Right atrium auricular region (tissue), 2 donors: ENCODE results near the gene SUSD6. TPM values are rescaled to one million over a fixed set of nuclear protein-coding genes. Genes with fewer than 3 reads are reported as not detected.

Source experiments
- DNase-seq: peaks from one replicate; pipeline ENCODE4 v3.0.0-alpha.2; 2019; ENCODE audit warnings: low spot score
- H3K27ac ChIP-seq, 2 donors: fragments of 200-600 bp; sonication (generic); 1 replicate in 1 of 2; 2 replicates in 1 of 2; pipeline ENCODE4 v1.5.1; 2016 to 2019
- H3K27me3 ChIP-seq, 2 donors: fragments of 200-600 bp; sonication (generic); one replicate each; pipeline versions ENCODE4 v1.5.1 to v1.6.0; 2017 to 2019
- H3K36me3 ChIP-seq: fragments of 200-600 bp; sonication (generic); one replicate; pipeline ENCODE4 v1.5.1; 2016
- H3K4me1 ChIP-seq, 2 donors: fragments of 200-600 bp; sonication (generic); one replicate each; pipeline versions ENCODE4 v1.5.1 to v1.6.0; 2017 to 2019
- H3K4me3 ChIP-seq, 2 donors: fragments of 200-600 bp; sonication (generic); 1 replicate in 1 of 2; 2 replicates in 1 of 2; pipeline ENCODE4 v1.5.1; 2017 to 2019; ENCODE audit warnings: mild to moderate bottlenecking in 1 of 2, moderate library complexity in 1 of 2
- H3K9me3 ChIP-seq, 2 donors: fragments of 200-600 bp; sonication (generic); one replicate each; pipeline ENCODE4 v1.5.1; 2019
- total RNA-seq, 2 donors: library from RNA; depleted of rRNA; stranded (reverse); fragments of >200 nt; gene quantifications; one replicate each; pipeline ENCODE4 v1.1.0, GENCODE V29; 2016
- TF ChIP-seq, protein P1 (sequence below), 2 donors: fragments of 200-600 bp; sonication (generic); IDR thresholded peaks; one replicate each; pipeline ENCODE4 v1.5.1; 2019; ENCODE audit warnings: antibody characterized with exemption in 2 of 2

Gene SUSD6
- total RNA-seq, 2 donors from 2014 or later, result 19.2 to 24.7 TPM

DNA sequence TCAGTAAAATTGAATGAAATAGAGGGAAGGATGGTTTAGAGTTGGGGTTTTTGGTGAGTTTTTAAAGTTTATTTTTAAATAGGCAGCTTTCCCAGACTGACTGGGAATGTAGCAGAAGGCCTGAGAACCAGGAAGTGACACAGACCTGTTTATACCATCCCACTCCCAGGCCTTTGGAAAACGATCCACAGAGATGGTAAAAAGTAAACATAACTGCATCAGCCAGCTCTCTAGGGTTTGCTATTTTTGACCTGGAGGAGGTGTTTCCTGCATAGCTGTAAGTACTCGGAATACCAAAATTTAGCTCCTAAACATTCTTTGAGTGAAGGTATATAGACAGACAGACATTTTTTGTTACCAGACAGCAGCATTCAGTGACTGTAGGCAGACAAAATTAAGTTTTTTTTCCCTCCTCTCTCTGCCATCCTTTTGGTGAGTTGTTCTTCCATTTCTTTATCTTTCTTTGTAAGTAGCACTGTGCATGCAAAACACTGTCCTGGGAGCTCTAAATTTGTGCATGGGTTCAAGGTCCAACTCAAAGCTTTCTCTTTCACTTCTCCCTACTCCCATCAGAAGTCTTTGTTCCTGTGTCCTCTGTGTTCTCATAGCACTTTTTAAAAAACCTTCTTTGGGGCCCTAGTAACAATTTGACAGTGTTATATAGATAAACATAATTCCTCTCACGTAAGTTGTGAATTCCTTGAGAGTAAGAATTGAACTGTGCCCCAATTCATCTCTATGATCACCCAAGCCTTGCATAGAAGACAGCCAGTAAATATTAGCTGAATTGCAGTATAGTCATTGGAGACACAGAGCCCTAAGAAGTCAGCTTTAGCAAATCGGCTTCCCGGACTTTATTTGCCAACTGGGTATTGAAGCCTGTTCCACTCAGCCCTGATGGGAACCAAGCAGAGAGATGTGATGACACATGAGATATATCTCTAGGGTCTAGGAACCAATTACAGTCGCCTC, 37.4 kb downstream of the SUSD6 start:
- no peak for DNase-seq
- H3K9me3 ChIP-seq, result no peaks in the 10 kb centered on the region
- TF ChIP-seq, protein P1, sequence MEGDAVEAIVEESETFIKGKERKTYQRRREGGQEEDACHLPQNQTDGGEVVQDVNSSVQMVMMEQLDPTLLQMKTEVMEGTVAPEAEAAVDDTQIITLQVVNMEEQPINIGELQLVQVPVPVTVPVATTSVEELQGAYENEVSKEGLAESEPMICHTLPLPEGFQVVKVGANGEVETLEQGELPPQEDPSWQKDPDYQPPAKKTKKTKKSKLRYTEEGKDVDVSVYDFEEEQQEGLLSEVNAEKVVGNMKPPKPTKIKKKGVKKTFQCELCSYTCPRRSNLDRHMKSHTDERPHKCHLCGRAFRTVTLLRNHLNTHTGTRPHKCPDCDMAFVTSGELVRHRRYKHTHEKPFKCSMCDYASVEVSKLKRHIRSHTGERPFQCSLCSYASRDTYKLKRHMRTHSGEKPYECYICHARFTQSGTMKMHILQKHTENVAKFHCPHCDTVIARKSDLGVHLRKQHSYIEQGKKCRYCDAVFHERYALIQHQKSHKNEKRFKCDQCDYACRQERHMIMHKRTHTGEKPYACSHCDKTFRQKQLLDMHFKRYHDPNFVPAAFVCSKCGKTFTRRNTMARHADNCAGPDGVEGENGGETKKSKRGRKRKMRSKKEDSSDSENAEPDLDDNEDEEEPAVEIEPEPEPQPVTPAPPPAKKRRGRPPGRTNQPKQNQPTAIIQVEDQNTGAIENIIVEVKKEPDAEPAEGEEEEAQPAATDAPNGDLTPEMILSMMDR (IDR thresholded peaks at IDR 0.05), result no peak
- H3K27ac ChIP-seq, result peak overlapping the region; percentile 44 to 80
- peaks cover 0 to 87% of the 10 kb centered on the region in 2 donors for H3K4me1 ChIP-seq
- no peaks in the 10 kb centered on the region for H3K27me3 ChIP-seq
- H3K4me3 ChIP-seq, result no peak overlapping the region
- H3K36me3 ChIP-seq, result no peaks in the 10 kb centered on the region

DNA sequence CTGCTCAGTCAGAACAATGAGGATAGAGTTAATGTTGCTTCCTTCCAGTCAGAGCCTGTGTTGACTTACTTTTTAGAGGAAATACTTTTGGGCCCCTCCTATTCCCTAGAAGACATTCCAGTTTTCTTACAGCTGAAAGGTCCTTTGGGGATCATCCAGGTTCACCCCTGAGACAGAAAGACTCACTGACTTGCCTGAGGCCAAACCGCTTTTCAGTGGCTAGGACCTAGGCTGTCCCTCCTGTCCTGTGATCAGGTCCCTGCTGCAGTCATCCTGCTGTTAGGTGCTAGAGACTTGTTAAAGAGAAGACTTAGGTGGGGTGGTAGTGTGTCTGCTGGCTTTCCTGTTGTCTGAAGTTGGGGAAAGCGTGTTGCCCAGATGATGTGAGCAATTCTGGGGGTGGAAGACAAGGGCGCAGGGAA, 39.6 kb downstream of the SUSD6 start:
- peak overlapping the region; percentile 59 to 80 for H3K27ac ChIP-seq
- no peaks in the 10 kb centered on the region for H3K27me3 ChIP-seq
- TF ChIP-seq, protein P1 (IDR thresholded peaks at IDR 0.05), result no peak
- no peak for DNase-seq
- H3K4me3 ChIP-seq, result no peak overlapping the region
- H3K36me3 ChIP-seq, result no peaks in the 10 kb centered on the region
- H3K9me3 ChIP-seq, result no peaks in the 10 kb centered on the region
- H3K4me1 ChIP-seq, result peaks cover 0 to 86% of the 10 kb centered on the region in 2 donors

DNA sequence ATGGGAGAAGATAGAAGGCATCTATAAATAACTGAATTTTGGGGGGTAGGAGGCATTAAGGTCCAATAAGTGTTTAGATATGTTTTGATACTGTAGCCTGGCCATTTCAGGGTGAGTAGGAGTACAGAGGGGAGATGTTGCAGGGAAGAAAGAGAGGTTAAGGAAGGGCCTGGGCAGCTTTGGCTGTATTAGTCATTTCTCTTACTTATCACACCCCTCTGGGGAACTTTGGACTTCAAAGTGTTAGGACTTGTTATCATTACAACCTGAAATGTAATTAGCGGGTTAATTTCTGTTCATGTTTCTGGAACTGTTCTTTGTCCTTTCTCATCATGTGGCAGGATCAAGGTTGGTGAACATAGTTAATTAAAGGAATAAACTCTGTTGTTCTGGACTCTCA, 40.3 kb downstream of the SUSD6 start:
- Histone ChIP-seq H3K36me3 (no peaks in the 10 kb centered on the region), H3K27ac (peak overlapping the region; percentile 59 to 80), H3K4me1 (peaks cover 0 to 83% of the 10 kb centered on the region in 2 donors), H3K4me3 (no peak overlapping the region), H3K27me3 (no peaks in the 10 kb centered on the region), H3K9me3 (no peaks in the 10 kb centered on the region)
- TF ChIP-seq, protein P1 (IDR thresholded peaks at IDR 0.05), result no peak
- no peak for DNase-seq

DNA sequence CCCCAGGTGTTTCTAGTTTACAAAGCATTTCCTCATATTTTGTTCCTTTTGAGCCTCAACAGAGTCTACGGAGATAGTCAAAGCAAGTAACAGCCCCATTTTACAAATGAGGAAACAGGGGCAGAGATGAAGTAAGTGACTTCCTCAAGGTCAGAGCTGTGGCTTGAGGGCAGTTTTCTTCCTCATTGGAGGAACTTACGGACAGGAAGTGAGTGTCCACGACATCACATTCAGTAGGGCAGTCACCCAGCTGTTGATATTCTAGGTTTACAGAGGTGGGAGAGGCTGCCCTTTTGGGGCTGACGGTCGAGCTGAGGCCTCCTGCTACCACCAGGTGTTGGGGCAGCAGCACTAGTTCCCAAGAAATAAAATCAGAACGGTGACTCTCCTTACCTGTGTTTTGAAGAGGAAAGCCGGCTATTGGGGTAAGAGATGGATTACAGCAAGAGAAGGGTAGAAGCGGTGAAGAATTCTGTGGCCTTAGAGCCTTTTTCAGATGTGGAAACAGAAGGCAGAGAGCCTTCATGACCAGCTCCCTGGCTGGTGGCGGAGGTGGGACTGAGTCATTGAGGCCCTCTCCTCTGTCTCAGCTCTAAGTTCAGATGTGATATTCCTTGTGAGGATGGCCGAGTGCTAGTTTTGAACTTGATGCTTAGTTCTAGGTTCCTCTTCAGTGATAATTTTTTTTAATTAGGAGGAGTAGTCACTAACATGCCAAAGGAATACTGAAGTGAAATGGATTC, 41.7 kb downstream of the SUSD6 start:
- no peak overlapping the region for H3K4me3 ChIP-seq

DNA sequence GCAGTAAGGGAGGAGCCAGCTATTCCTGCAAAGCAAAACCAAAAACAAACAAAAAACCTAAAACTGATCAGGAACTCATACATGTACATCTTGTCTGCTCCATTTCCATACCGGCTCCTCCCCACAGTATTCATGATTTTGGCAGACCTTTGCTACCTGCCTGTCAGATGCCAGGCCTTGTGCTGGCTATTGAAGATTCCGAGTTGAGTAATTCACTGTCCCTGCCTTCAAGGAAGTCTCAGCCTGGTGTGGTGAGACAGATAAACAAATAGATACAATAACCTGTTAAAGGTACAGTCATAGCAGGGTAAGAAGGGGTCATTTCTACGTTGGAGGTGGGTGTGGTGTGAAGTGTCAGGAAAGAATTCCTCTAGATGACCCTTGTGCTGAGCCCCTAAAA, 42.7 kb downstream of the SUSD6 start:
- Histone ChIP-seq H3K4me1 (peaks cover 0 to 80% of the 10 kb centered on the region in 2 donors), H3K27ac (no peak overlapping the region), H3K4me3 (no peak overlapping the region), H3K27me3 (no peaks in the 10 kb centered on the region), H3K9me3 (no peaks in the 10 kb centered on the region), H3K36me3 (no peaks in the 10 kb centered on the region)
- TF ChIP-seq, protein P1 (IDR thresholded peaks at IDR 0.05), result no peak
- DNase-seq, result no peak

More for the DNA sequence above, 41.7 kb downstream of the SUSD6 start:
- H3K27me3 ChIP-seq, result no peaks in the 10 kb centered on the region
- DNase-seq, result no peak
- TF ChIP-seq, protein P1 (IDR thresholded peaks at IDR 0.05), result no peak
- peak overlapping the region; percentile 59 to 80 for H3K27ac ChIP-seq
- no peaks in the 10 kb centered on the region for H3K36me3 ChIP-seq
- H3K4me1 ChIP-seq, result peaks cover 0 to 80% of the 10 kb centered on the region in 2 donors
- H3K9me3 ChIP-seq, result no peaks in the 10 kb centered on the region
